Activated CD8-positive, alpha-beta T cell treated with anti-CD3 and anti-CD28 coated beads, Interleukin-2, amount 10 ng/mL, durations not matched to agents 7 days and 5 days (primary cell): ENCODE data around the gene TRAPPC3. TPM values are rescaled to one million over a fixed set of nuclear protein-coding genes. Genes with fewer than 3 reads are reported as not detected.

Experiments
- ATAC-seq: fragments of 150-1000 bp; cut with Tn5 transposase; one replicate; pipeline ENCODE4 v1.10.0; 2021; ENCODE audit warnings: moderate library complexity
- CTCF ChIA-PET: fragments of 350-600 bp; sonication (Branson Sonifier 250); formaldehyde crosslinking; loops from one replicate; lab custom pipeline; 2021; ENCODE audit warnings: antibody characterized with exemption; lab: Charles Lee
- POLR2A ChIA-PET: fragments of 350-600 bp; sonication (Branson Sonifier 250); formaldehyde crosslinking; loops from one replicate; lab custom pipeline; 2021; ENCODE audit warnings: antibody characterized with exemption; lab: Charles Lee
- DNase-seq: peaks from one replicate; pipeline ENCODE4 v3.0.0-alpha.2; 2020
- H3K27ac Mint-ChIP-seq: one replicate; pipeline ENCODE4 v1.8.0; 2021; ENCODE audit warnings: mild to moderate bottlenecking, mixed read lengths
- H3K27me3 Mint-ChIP-seq: one replicate; pipeline ENCODE4 v1.8.0; 2021; ENCODE audit warnings: low read depth, mixed read lengths
- H3K36me3 Mint-ChIP-seq: one replicate; pipeline ENCODE4 v1.8.0; 2021; ENCODE audit warnings: low read depth, mixed read lengths
- H3K4me1 Mint-ChIP-seq: one replicate; pipeline ENCODE4 v1.8.0; 2021; ENCODE audit warnings: low read depth, mixed read lengths
- H3K4me3 Mint-ChIP-seq: one replicate; pipeline ENCODE4 v1.8.0; 2021; ENCODE audit warnings: mild to moderate bottlenecking, mixed read lengths
- H3K9me3 Mint-ChIP-seq: one replicate; pipeline ENCODE4 v1.8.0; 2022; ENCODE audit warnings: mixed read lengths; ENCODE audit not compliant: insufficient read depth
- total RNA-seq, 2 experiments: library from RNA; stranded (reverse); gene quantifications; one replicate each; pipeline ENCODE4 v1.2.3, GENCODE V29; 2021

TRAPPC3 gene
- total RNA-seq, 2 experiments from 2014 or later, result 55.6 to 56.4 TPM

GRCh38 chr1:36097693-36098585 is 51.3 kb downstream of the TRAPPC3 start:
- DNase-seq (no peak), ATAC-seq (no peak)
- ChIA-PET CTCF (interaction anchor here (1.2 to 21.8 kb wide), 4 partner anchors 36 to 188 kb away, joined by 3 to 349 read pairs (median 21); no protein-coding TSS in a partner anchor), POLR2A (no interaction called here)
- no peak overlapping the region for H3K27ac Mint-ChIP-seq
- no peaks in the 10 kb centered on the region for H3K27me3 Mint-ChIP-seq
- H3K9me3 Mint-ChIP-seq, result no peaks in the 10 kb centered on the region
- H3K36me3 Mint-ChIP-seq, result peaks cover 9% of the 10 kb centered on the region
- peaks cover 10% of the 10 kb centered on the region for H3K4me1 Mint-ChIP-seq
- no peak overlapping the region for H3K4me3 Mint-ChIP-seq

- Mint-ChIP-seq H3K27ac (peak overlapping the region; percentile 63), H3K9me3 (no peaks in the 10 kb centered on the region), H3K4me1 (peaks cover 10% of the 10 kb centered on the region), H3K4me3 (no peak overlapping the region), H3K36me3 (peaks cover 20% of the 10 kb centered on the region), H3K27me3 (no peaks in the 10 kb centered on the region)
- no peak for ATAC-seq
- ChIA-PET CTCF (interaction anchor here (1.2 to 21.8 kb wide), 4 partner anchors 22 to 189 kb away, joined by 3 to 349 read pairs (median 5); no protein-coding TSS in a partner anchor), POLR2A (interaction anchor here (0.6 kb wide), 2 partner anchors 7 to 185 kb away, joined by 3 read pairs; no protein-coding TSS in a partner anchor)
- no peak for DNase-seq
These were observed 52.5 kb downstream of the TRAPPC3 start for GRCh38 chr1:36096500-36097432.

- DNase-seq (no peak), ATAC-seq (no peak)
- ChIA-PET POLR2A (no interaction called here), CTCF (interaction anchor here (1.0 to 21.8 kb wide), 4 partner anchors 23 to 189 kb away, joined by 3 to 349 read pairs (median 5); no protein-coding TSS in a partner anchor)
- no peaks in the 10 kb centered on the region for H3K27me3 Mint-ChIP-seq
- no peak overlapping the region for H3K4me3 Mint-ChIP-seq
- no peaks in the 10 kb centered on the region for H3K9me3 Mint-ChIP-seq
- peaks cover 15% of the 10 kb centered on the region for H3K4me1 Mint-ChIP-seq
- peaks cover 27% of the 10 kb centered on the region for H3K36me3 Mint-ChIP-seq
- H3K27ac Mint-ChIP-seq, result no peak overlapping the region
These were observed 53.4 kb downstream of the TRAPPC3 start for GRCh38 chr1:36095760-36096405.

- H3K27ac Mint-ChIP-seq, result no peak overlapping the region
- ATAC-seq (no peak), DNase-seq (no peak)
- H3K4me3 Mint-ChIP-seq, result no peak overlapping the region
- H3K27me3 Mint-ChIP-seq, result no peaks in the 10 kb centered on the region
- CTCF ChIA-PET, result interaction anchor here (1.0 to 21.8 kb wide), 5 partner anchors 24 to 93 kb away, joined by 3 to 349 read pairs (median 3); no protein-coding TSS in a partner anchor
- POLR2A ChIA-PET, result no interaction called here
- peaks cover 34% of the 10 kb centered on the region for H3K36me3 Mint-ChIP-seq
- no peaks in the 10 kb centered on the region for H3K9me3 Mint-ChIP-seq
- H3K4me1 Mint-ChIP-seq, result peaks cover 14% of the 10 kb centered on the region
These were observed 54.6 kb downstream of the TRAPPC3 start for GRCh38 chr1:36094621-36095061.

- peaks cover 39% of the 10 kb centered on the region for H3K36me3 Mint-ChIP-seq
- H3K9me3 Mint-ChIP-seq, result no peaks in the 10 kb centered on the region
- H3K27ac Mint-ChIP-seq, result no peak overlapping the region
- ChIA-PET POLR2A (no interaction called here), CTCF (interaction anchor here (1.1 to 21.8 kb wide), 3 partner anchors 40 to 57 kb away, joined by 3 to 349 read pairs (median 3); no protein-coding TSS in a partner anchor)
- DNase-seq (no peak), ATAC-seq (no peak)
- H3K27me3 Mint-ChIP-seq, result no peaks in the 10 kb centered on the region
- no peak overlapping the region for H3K4me3 Mint-ChIP-seq
- H3K4me1 Mint-ChIP-seq, result peaks cover 16% of the 10 kb centered on the region
These were observed 55.4 kb downstream of the TRAPPC3 start for GRCh38 chr1:36093929-36094328.

DNA sequence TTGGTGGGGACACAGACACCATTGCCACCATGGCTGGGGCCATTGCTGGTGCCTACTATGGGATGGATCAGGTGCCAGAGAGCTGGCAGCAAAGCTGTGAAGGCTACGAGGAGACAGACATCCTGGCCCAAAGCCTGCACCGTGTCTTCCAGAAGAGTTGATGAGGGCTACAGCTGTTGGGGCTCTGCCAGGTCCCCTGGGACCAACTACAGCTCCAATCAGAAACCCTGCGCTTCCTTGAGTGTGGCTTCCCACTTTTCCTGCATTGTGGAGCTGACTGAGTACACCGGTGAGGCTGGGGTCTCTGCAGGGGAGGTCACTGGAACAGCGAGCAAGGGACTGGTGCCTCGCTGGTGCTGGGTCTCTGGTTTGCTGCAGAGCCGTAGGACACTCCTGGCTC is 56.1 kb downstream of the TRAPPC3 start:
- Mint-ChIP-seq H3K4me3 (no peak overlapping the region), H3K4me1 (peaks cover 19% of the 10 kb centered on the region), H3K36me3 (peaks cover 39% of the 10 kb centered on the region), H3K9me3 (no peaks in the 10 kb centered on the region), H3K27me3 (no peaks in the 10 kb centered on the region), H3K27ac (no peak overlapping the region)
- DNase-seq (no peak), ATAC-seq (no peak)
- ChIA-PET CTCF (interaction anchor here (21.8 kb wide), 1 partner anchor 41 kb away, joined by 349 read pairs; no protein-coding TSS in a partner anchor), POLR2A (no interaction called here)

GRCh38 chr1:36092798-36093185 is 56.5 kb downstream of the TRAPPC3 start:
- no peak overlapping the region for H3K27ac Mint-ChIP-seq
- CTCF ChIA-PET, result interaction anchor here (1.5 to 21.8 kb wide), 2 partner anchors 41 to 57 kb away, joined by 4 to 349 read pairs; partner anchors contain the start of gene TRAPPC3
- peaks cover 39% of the 10 kb centered on the region for H3K36me3 Mint-ChIP-seq
- H3K27me3 Mint-ChIP-seq, result no peaks in the 10 kb centered on the region
- no peak for ATAC-seq
- POLR2A ChIA-PET, result no interaction called here
- H3K4me1 Mint-ChIP-seq, result peaks cover 21% of the 10 kb centered on the region
- no peaks in the 10 kb centered on the region for H3K9me3 Mint-ChIP-seq
- no peak for DNase-seq
- H3K4me3 Mint-ChIP-seq, result no peak overlapping the region

DNA sequence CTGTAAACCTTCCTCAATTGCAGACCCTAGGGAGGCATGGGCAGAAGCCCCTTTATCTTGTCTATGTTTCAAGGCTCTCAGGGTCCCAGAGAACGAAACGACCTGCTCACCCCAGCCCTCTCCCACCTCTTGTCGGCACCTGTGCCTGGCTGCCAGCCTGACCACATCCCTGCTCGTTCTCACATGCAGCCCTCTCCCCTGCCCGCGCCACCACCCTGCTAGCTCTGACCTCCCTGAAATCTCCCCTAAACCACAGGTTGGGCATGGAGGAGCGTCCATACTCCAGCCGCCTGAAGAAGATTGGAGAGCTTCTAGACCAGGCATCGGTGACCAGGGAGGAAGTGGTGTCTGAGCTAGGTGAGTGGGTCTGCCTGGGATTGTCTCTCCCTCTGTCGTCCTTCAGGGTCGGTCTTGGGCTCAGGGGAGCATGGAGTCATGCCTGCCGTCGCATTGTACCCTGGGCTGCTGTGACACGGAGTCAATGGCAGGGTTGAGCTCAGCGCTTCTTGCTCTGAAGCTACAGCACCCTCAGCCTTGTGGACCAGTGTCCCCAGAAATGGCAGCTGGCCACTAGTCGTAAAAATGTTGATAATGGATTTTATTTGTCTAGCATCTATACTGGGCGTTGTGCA is 57.0 kb downstream of the TRAPPC3 start:
- H3K9me3 Mint-ChIP-seq, result no peaks in the 10 kb centered on the region
- no peak for ATAC-seq
- ChIA-PET CTCF (interaction anchor here (1.5 to 21.8 kb wide), 2 partner anchors 42 to 57 kb away, joined by 4 to 349 read pairs; partner anchors contain the start of gene TRAPPC3), POLR2A (interaction anchor here (0.6 to 0.8 kb wide), 2 partner anchors 18 to 60 kb away, joined by 3 read pairs; no protein-coding TSS in a partner anchor)
- peak overlapping the region; percentile 34 for H3K27ac Mint-ChIP-seq
- no peaks in the 10 kb centered on the region for H3K27me3 Mint-ChIP-seq
- H3K4me1 Mint-ChIP-seq, result peaks cover 21% of the 10 kb centered on the region
- H3K36me3 Mint-ChIP-seq, result peaks cover 39% of the 10 kb centered on the region
- no peak overlapping the region for H3K4me3 Mint-ChIP-seq
- no peak for DNase-seq

DNA sequence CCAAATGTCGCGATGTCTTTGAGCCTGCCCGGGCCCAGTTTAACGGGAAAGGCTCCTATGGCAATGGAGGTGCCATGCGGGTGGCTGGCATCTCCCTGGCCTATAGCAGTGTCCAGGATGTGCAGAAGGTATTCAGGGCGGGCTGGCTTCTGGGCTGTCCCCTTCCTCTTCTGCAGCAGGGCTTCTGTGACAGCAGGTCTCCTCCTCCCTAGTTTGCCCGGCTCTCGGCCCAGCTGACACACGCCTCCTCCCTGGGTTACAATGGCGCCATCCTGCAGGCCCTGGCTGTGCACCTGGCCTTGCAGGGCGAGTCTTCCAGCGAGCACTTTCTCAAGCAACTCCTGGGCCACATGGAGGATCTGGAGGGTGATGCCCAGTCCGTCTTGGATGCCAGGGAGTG is 57.6 kb downstream of the TRAPPC3 start:
- Mint-ChIP-seq H3K36me3 (peaks cover 39% of the 10 kb centered on the region), H3K27me3 (no peaks in the 10 kb centered on the region), H3K4me3 (no peak overlapping the region), H3K4me1 (peaks cover 21% of the 10 kb centered on the region), H3K9me3 (no peaks in the 10 kb centered on the region), H3K27ac (peak overlapping the region; percentile 15)
- CTCF ChIA-PET, result interaction anchor here (1.5 to 21.8 kb wide), 2 partner anchors 42 to 58 kb away, joined by 4 to 349 read pairs; partner anchors contain the start of gene TRAPPC3
- DNase-seq, result no peak
- POLR2A ChIA-PET, result interaction anchor here (0.6 to 0.8 kb wide), 2 partner anchors 18 to 60 kb away, joined by 3 read pairs; no protein-coding TSS in a partner anchor
- ATAC-seq, result no peak

GRCh38 chr1:36091141-36091540 is 58.1 kb downstream of the TRAPPC3 start:
- no peak for DNase-seq
- peaks cover 39% of the 10 kb centered on the region for H3K36me3 Mint-ChIP-seq
- peak overlapping the region; percentile 15 for H3K27ac Mint-ChIP-seq
- ChIA-PET CTCF (interaction anchor here (0.6 kb wide), 1 partner anchor 44 kb away, joined by 3 read pairs; no protein-coding TSS in a partner anchor), POLR2A (interaction anchor here (0.6 to 0.8 kb wide), 2 partner anchors 61 to 130 kb away, joined by 3 read pairs; no protein-coding TSS in a partner anchor)
- no peak for ATAC-seq
- H3K9me3 Mint-ChIP-seq, result no peaks in the 10 kb centered on the region
- no peaks in the 10 kb centered on the region for H3K27me3 Mint-ChIP-seq
- H3K4me3 Mint-ChIP-seq, result no peak overlapping the region
- H3K4me1 Mint-ChIP-seq, result peaks cover 21% of the 10 kb centered on the region
